ENCODE data around the gene GMDS. TPM values are rescaled to one million over a fixed set of nuclear protein-coding genes. Genes with fewer than 3 reads are reported as not detected.
A peak's percentile ranks its signal among the peaks of the same experiment; 100 is the strongest.

GMDS gene
- total RNA-seq, result 10 to 100 TPM; 13.9 to 16.4 TPM
- 13.4 TPM for polyA plus RNA-seq (2013, experiment 1 of 2)
- polyA plus RNA-seq (2013, experiment 2 of 2), result 12.7 TPM
- total RNA-seq, result 3.3 to 31.5 (median 9.8) reads per million in 172 experiments

DNA sequence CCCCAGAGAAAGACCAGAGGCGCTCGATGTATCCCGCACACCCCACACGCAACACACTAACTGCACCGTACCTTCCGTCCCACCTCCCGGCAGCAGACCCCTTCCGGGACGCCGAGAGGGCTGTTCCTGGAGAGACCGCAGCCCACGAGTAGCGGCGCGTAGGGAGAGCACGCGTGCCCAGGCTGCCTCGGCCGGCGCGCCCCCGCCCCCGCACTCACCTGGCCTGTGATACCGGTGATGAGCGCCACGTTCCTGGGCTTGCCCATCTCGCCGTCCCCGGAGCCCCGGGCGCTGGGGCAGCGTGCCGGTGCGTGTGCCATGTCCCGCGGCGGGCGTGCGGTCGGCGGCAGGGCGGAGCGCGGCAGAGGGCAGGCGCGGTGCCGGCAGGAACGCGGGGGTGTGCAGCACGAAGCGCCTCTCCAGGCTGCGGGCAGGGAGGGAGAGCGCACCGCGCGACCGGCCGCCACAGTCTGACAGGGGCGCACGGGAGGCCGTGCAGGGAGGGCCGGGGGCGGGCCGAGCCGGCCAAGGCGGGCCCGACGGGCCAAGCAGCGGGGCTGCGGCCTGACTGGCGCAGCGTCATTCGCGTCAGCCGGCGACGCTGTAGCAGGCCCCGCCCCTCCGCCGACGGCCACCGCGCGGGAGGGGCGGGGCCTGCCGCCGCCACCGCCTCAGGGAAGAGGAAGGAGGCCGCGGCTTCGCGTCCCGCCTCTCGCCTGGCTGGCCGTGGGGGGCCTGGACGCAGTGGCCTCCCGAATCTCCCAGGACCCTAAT, at the start of gene GMDS:
GMDS (minus strand) TSS at position 503 of the 774 bp plus-strand sequence.
- POLR2A ChIA-PET, result no interaction called here
- no peaks in the 10 kb centered on the region for H3K9me3 ChIP-seq (ENCODE audit: control insufficient read depth in 1 of 2, insufficient read depth in 1 of 2, low read length in 2 of 2)
- peak within 1 kb of the TSS; percentile 50 to 88 for H3K27ac ChIP-seq (ENCODE audit: low read depth in 1 of 2, low read length in 2 of 2)
- peak within 1 kb of the TSS; percentile 97 for H3K4me3 ChIP-seq (ENCODE audit: low read length)
- H3K27me3 ChIP-seq (ENCODE audit: control insufficient read depth in 1 of 2, insufficient read depth in 2 of 2, low read length in 2 of 2), result no peaks in the 10 kb centered on the region
- CTCF ChIA-PET, result no interaction called here
- intact Hi-C loops (cut with DNase I, micrococcal nuclease), result loop anchor here in 1 of 2 experiments (5.0 to 10.0 kb wide), 4 partner anchors 520 to 1890 kb away; partner anchors contain the start of genes ECI2 and WRNIP1
- H3K36me3 ChIP-seq (ENCODE audit: insufficient read depth, low read length), result peaks cover 11% of the 10 kb centered on the region
- Mint-ChIP-seq H3K27me3 (no peaks in the 10 kb centered on the region), H3K4me3 (peak within 1 kb of the TSS; percentile 94), H3K27ac (peak within 1 kb of the TSS; percentile 96), H3K9me3 (no peaks in the 10 kb centered on the region), H3K36me3 (ENCODE audit: low read depth) (peaks cover 36% of the 10 kb centered on the region), H3K4me1 (ENCODE audit: low read depth) (peaks cover 69% of the 10 kb centered on the region)
- TF ChIP-seq, protein P1, sequence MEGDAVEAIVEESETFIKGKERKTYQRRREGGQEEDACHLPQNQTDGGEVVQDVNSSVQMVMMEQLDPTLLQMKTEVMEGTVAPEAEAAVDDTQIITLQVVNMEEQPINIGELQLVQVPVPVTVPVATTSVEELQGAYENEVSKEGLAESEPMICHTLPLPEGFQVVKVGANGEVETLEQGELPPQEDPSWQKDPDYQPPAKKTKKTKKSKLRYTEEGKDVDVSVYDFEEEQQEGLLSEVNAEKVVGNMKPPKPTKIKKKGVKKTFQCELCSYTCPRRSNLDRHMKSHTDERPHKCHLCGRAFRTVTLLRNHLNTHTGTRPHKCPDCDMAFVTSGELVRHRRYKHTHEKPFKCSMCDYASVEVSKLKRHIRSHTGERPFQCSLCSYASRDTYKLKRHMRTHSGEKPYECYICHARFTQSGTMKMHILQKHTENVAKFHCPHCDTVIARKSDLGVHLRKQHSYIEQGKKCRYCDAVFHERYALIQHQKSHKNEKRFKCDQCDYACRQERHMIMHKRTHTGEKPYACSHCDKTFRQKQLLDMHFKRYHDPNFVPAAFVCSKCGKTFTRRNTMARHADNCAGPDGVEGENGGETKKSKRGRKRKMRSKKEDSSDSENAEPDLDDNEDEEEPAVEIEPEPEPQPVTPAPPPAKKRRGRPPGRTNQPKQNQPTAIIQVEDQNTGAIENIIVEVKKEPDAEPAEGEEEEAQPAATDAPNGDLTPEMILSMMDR (IDR thresholded peaks at IDR 0.05), result no peak
- ATAC-seq (ENCODE audit: poor library complexity) (peak; percentile 88), DNase-seq (peak; percentile 60 to 95 (median 78))
- H3K4me1 ChIP-seq (ENCODE audit: insufficient read depth, low read length), result peaks cover 29% of the 10 kb centered on the region

DNA sequence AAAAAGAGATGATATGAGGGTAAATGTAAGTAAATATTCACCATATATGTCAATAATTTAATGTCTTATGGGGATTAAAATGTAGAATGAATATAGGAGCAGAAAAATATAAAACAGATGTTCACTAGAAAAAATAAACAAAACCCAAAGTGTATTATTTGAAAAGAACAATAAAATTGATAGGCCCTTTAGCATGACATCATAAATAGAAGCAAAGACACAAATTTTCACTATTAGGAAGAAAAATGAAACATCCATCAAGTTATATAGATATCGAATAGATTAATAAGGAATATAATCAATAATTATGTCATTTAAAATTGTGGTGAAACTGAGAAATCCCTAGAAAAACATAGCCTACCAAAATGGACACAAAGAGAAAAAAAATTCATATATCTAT, 40.1 kb upstream of the GMDS start:
- POLR2A ChIA-PET, result no interaction called here
- H3K9me3 Mint-ChIP-seq, result peaks cover 14% of the 10 kb centered on the region

DNA sequence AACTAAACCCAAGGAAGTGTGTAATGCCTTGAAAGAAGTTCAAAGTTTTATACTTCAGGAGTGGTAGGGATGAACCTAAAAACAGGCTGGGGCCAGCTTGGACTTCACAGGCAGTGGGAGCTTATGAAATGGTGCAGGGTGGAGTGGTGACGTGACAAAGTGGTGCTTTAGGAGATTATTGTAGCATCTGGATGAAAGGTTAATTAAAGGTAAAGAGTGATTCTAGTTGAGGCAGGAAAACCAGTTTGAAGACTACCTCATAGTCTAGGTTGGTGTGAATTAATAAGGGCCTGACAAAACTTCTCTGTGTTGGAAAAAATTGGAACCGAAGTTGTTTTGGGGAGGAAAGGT, 30.5 kb upstream of the GMDS start:
- H3K27me3 Mint-ChIP-seq, result no peaks in the 10 kb centered on the region
- intact Hi-C loops (cut with DNase I, micrococcal nuclease), result no loop called here
- ChIA-PET CTCF (no interaction called here), POLR2A (no interaction called here)
- H3K9me3 Mint-ChIP-seq, result peaks cover 11% of the 10 kb centered on the region
- no peak overlapping the region for H3K27ac Mint-ChIP-seq
- Histone ChIP-seq H3K36me3 (ENCODE audit: insufficient read depth, low read length) (peaks cover 20% of the 10 kb centered on the region), H3K9me3 (ENCODE audit: control insufficient read depth in 1 of 2, insufficient read depth in 1 of 2, low read length in 2 of 2) (peaks cover 5 to 16% of the 10 kb centered on the region in 2 experiments), H3K4me1 (ENCODE audit: insufficient read depth, low read length) (no peaks in the 10 kb centered on the region), H3K4me3 (ENCODE audit: low read length) (no peak overlapping the region), H3K27me3 (ENCODE audit: control insufficient read depth in 1 of 2, insufficient read depth in 2 of 2, low read length in 2 of 2) (no peaks in the 10 kb centered on the region), H3K27ac (ENCODE audit: low read depth in 1 of 2, low read length in 2 of 2) (no peak overlapping the region)
- H3K36me3 Mint-ChIP-seq (ENCODE audit: low read depth), result peaks cover 92% of the 10 kb centered on the region
- no peaks in the 10 kb centered on the region for H3K4me1 Mint-ChIP-seq (ENCODE audit: low read depth)
- TF ChIP-seq, protein P1 (IDR thresholded peaks at IDR 0.05), result no peak
- no peak overlapping the region for H3K4me3 Mint-ChIP-seq
- DNase-seq (no peak), ATAC-seq (ENCODE audit: poor library complexity) (no peak)

More for the DNA sequence above, 40.1 kb upstream of the GMDS start:
- Mint-ChIP-seq H3K27me3 (no peaks in the 10 kb centered on the region), H3K4me1 (ENCODE audit: low read depth) (no peaks in the 10 kb centered on the region), H3K4me3 (no peak overlapping the region), H3K27ac (no peak overlapping the region), H3K36me3 (ENCODE audit: low read depth) (peaks cover 70% of the 10 kb centered on the region)
- CTCF ChIA-PET, result no interaction called here
- DNase-seq, result no peak
- Histone ChIP-seq H3K9me3 (ENCODE audit: control insufficient read depth in 1 of 2, insufficient read depth in 1 of 2, low read length in 2 of 2) (peaks cover 13 to 20% of the 10 kb centered on the region in 2 experiments), H3K27ac (ENCODE audit: low read depth in 1 of 2, low read length in 2 of 2) (no peak overlapping the region), H3K4me3 (ENCODE audit: low read length) (no peak overlapping the region), H3K36me3 (ENCODE audit: insufficient read depth, low read length) (no peaks in the 10 kb centered on the region), H3K4me1 (ENCODE audit: insufficient read depth, low read length) (no peaks in the 10 kb centered on the region), H3K27me3 (ENCODE audit: control insufficient read depth in 1 of 2, insufficient read depth in 2 of 2, low read length in 2 of 2) (no peaks in the 10 kb centered on the region)
- intact Hi-C loops (cut with DNase I, micrococcal nuclease), result no loop called here
- ATAC-seq (ENCODE audit: poor library complexity), result no peak
- TF ChIP-seq, protein P1 (IDR thresholded peaks at IDR 0.05), result no peak

Measured in CD4-positive, alpha-beta T cell (primary cell).